Measurements from ENCODE around the gene INSYN2A. TPM values are rescaled to one million over a fixed set of nuclear protein-coding genes. Genes with fewer than 3 reads are reported as not detected.

Gene INSYN2A
- total RNA-seq, 1 donor from 2014 or later, result 0.13 TPM

DNA sequence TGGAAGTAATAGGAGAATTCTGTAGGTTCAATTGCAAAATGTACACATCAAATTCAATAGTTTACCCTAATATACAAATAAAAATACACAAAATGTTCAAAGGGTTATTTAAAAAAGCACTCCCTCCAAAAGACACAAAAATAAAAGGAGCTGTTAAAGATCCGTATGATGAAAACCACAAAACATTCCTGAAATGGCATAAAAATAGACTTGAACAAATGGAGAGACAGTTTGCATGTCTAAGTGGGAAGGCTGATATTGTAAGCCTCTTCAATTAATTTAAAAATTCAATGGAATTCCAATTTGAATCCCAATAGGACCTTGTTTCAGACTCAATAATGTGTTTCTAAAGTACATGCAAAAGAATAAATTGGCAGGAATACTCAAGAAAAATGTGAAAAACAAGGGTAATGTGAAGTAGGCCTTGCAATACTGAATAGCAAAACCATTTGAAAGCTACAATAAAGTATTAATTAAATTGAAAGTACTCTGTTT, 38.0 kb upstream of the INSYN2A start:
- Mint-ChIP-seq H3K9me3 (peaks cover 4% of the 10 kb centered on the region), H3K36me3 (no peaks in the 10 kb centered on the region), H3K27ac (no peak overlapping the region), H3K4me1 (no peaks in the 10 kb centered on the region), H3K4me3 (no peak overlapping the region), H3K27me3 (ENCODE audit: low read depth) (no peaks in the 10 kb centered on the region)
- TF ChIP-seq, protein P1, sequence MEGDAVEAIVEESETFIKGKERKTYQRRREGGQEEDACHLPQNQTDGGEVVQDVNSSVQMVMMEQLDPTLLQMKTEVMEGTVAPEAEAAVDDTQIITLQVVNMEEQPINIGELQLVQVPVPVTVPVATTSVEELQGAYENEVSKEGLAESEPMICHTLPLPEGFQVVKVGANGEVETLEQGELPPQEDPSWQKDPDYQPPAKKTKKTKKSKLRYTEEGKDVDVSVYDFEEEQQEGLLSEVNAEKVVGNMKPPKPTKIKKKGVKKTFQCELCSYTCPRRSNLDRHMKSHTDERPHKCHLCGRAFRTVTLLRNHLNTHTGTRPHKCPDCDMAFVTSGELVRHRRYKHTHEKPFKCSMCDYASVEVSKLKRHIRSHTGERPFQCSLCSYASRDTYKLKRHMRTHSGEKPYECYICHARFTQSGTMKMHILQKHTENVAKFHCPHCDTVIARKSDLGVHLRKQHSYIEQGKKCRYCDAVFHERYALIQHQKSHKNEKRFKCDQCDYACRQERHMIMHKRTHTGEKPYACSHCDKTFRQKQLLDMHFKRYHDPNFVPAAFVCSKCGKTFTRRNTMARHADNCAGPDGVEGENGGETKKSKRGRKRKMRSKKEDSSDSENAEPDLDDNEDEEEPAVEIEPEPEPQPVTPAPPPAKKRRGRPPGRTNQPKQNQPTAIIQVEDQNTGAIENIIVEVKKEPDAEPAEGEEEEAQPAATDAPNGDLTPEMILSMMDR (IDR thresholded peaks at IDR 0.05; ENCODE audit: unreplicated experiment), result no peak
- no peak for DNase-seq (ENCODE audit: low spot score in 2 of 2, unreplicated experiment in 2 of 2)

DNA sequence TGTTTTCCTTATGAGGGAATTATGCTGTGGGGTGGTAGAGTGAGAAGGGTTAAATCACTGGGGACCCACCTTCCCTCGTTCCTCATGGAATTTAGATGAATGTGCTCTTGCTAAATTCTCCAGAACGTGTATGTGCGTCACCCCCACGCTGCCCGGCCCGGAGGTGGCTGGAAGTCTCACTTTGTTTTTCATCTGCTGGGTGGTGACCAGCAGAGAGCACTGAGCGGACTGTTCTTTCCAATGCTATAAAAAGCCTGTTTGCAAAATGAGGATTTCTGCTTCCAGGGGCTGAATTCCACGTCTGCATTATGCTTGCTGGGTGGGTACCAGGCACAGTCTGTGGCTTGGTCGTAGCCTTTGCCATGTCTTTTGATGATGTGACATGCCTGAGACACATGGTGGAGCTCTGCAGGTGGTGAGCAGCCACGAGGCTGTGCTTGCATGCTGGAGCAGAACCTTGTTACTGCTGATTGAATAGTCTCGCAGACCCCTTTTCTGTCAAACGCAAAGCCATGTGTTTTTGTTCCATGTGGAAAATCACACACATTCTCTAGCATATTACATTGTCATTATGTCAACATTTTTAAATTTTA, 31.9 kb upstream of the INSYN2A start:
- H3K4me3 Mint-ChIP-seq, result no peak overlapping the region
- TF ChIP-seq, protein P1 (IDR thresholded peaks at IDR 0.05; ENCODE audit: unreplicated experiment), result no peak

DNA sequence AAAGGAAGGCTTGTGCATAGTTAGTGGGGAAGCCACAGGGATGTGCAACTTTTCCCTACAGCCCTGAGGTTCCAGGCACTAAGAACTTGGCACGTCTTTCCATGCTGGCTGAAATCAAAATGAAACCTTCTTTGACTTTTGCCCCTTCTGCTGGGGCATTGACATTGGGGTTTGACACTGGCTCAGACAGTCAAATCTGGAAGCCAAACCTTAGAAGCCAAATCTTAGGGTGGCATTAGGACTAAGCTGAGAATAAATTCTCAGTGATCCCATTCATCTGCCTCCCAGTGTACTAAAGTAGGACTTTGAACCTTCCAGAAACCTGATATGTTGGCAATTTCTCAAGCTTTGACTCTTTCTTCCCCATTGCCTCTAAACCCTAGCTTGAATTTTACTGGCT, 31.3 kb upstream of the INSYN2A start:
- Mint-ChIP-seq H3K9me3 (no peaks in the 10 kb centered on the region), H3K27me3 (ENCODE audit: low read depth) (no peaks in the 10 kb centered on the region), H3K4me3 (no peak overlapping the region), H3K36me3 (no peaks in the 10 kb centered on the region), H3K4me1 (peaks cover 4% of the 10 kb centered on the region), H3K27ac (no peak overlapping the region)
- DNase-seq (ENCODE audit: low spot score in 2 of 2, unreplicated experiment in 2 of 2), result no peak
- TF ChIP-seq, protein P1 (IDR thresholded peaks at IDR 0.05; ENCODE audit: unreplicated experiment), result no peak

More for the DNA sequence above, 31.9 kb upstream of the INSYN2A start:
- H3K27ac Mint-ChIP-seq, result no peak overlapping the region
- no peak for DNase-seq (ENCODE audit: low spot score in 2 of 2, unreplicated experiment in 2 of 2)
- H3K36me3 Mint-ChIP-seq, result no peaks in the 10 kb centered on the region
- no peaks in the 10 kb centered on the region for H3K27me3 Mint-ChIP-seq (ENCODE audit: low read depth)
- peaks cover 4% of the 10 kb centered on the region for H3K4me1 Mint-ChIP-seq
- no peaks in the 10 kb centered on the region for H3K9me3 Mint-ChIP-seq

DNA sequence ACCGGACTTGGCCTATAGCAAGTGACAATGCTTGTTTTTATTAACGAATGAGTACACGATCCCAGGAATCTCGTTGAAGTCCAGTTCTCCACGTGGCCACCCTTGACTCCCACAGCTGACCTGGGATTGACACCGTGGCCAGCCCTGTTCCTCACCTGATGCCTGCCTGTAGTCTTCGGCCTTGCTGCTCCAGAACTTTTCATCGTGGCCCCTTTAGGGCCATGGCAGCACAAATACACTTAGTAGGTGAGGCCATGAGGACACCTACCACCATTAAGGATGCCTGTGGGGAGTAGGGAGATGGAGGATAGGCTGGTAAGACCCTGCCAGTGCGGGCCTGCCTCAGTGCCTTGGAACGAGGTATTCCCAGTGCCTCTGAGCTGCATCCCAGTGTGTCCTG, 30.6 kb upstream of the INSYN2A start:
- no peaks in the 10 kb centered on the region for H3K9me3 Mint-ChIP-seq
- H3K36me3 Mint-ChIP-seq, result no peaks in the 10 kb centered on the region
- no peak for DNase-seq (ENCODE audit: low spot score in 2 of 2, unreplicated experiment in 2 of 2)
- no peak overlapping the region for H3K4me3 Mint-ChIP-seq
- no peak overlapping the region for H3K27ac Mint-ChIP-seq
- H3K27me3 Mint-ChIP-seq (ENCODE audit: low read depth), result no peaks in the 10 kb centered on the region
- peaks cover 4% of the 10 kb centered on the region for H3K4me1 Mint-ChIP-seq
- TF ChIP-seq, protein P1 (IDR thresholded peaks at IDR 0.05; ENCODE audit: unreplicated experiment), result no peak

DNA sequence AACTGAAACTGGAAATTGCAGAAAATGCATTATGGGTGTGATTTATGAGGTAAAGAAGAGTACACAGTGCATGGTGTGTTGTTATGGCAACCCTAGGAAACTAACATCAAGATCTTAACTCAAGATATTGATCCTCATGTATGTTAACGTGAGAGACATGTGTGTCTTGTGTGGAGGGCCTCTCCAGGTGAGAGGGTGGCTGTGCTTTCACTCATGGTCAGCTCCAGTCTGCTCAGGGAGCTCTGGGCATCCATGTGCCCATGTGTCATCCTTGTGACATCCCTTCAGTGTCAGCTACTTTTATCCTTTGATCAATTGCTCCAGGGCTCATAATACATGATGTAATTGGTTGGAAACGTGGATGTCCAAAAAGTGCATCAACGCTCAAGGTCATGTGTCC, 24.9 kb upstream of the INSYN2A start:
- H3K4me3 Mint-ChIP-seq, result no peak overlapping the region
- TF ChIP-seq, protein P1 (IDR thresholded peaks at IDR 0.05; ENCODE audit: unreplicated experiment), result no peak
- peaks cover 8% of the 10 kb centered on the region for H3K9me3 Mint-ChIP-seq
- H3K27ac Mint-ChIP-seq, result no peak overlapping the region
- no peak for DNase-seq (ENCODE audit: low spot score in 2 of 2, unreplicated experiment in 2 of 2)
- H3K4me1 Mint-ChIP-seq, result no peaks in the 10 kb centered on the region
- no peaks in the 10 kb centered on the region for H3K27me3 Mint-ChIP-seq (ENCODE audit: low read depth)
- no peaks in the 10 kb centered on the region for H3K36me3 Mint-ChIP-seq

Measured in mesothelial cell of epicardium (in vitro differentiated cells).